ENCODE data around the gene ZNF430. TPM values are rescaled to one million over a fixed set of nuclear protein-coding genes. Genes with fewer than 3 reads are reported as not detected.

The ZNF430 gene
- total and polyA plus RNA-seq, 9 of the 15 experiments (the other 6 are each of a cell fraction or from before 2014, with no cell fraction given) = 4.7 to 15.4 (median 9.4) TPM

- TF ChIP-seq ZNF124 (CRISPR knock-in tag; IDR thresholded peaks at IDR 0.05) (no peak), ARID4B (CRISPR knock-in tag; IDR thresholded peaks at IDR 0.05) (peak; percentile 81), ZNF512 (tag; IDR thresholded peaks at IDR 0.05) (no peak), PTTG1 (tag; IDR thresholded peaks at IDR 0.05; ENCODE audit: low read depth) (no peak), ZNF12 (CRISPR knock-in tag; IDR thresholded peaks at IDR 0.05) (0 out of 2 replicates have a peak, but pooled peaks have one; percentile 36), RBM25 (IDR thresholded peaks at IDR 0.05; ENCODE audit: low read depth, low read length, severe bottlenecking) (peak; percentile 38), E2F4 (CRISPR knock-in tag; IDR thresholded peaks at IDR 0.05; ENCODE audit: low read depth) (peak; percentile 19; the same call in 1 of the 2 replicates), IFI16 (CRISPR knock-in tag; IDR thresholded peaks at IDR 0.05) (no peak), ARID3A (IDR thresholded peaks at IDR 0.05; ENCODE audit: borderline replicate concordance, low read depth, low read length) (no peak), ZNF445 (CRISPR knock-in tag; IDR thresholded peaks at IDR 0.05; ENCODE audit: low read depth) (no peak), MTA3 (IDR thresholded peaks at IDR 0.05; ENCODE audit: borderline replicate concordance) (peak; percentile 67; the same call in 1 of the 2 replicates), BHLHE40 (IDR thresholded peaks at IDR 0.05; ENCODE audit: low read length) (no peak)
- TF ChIP-seq, protein P1, sequence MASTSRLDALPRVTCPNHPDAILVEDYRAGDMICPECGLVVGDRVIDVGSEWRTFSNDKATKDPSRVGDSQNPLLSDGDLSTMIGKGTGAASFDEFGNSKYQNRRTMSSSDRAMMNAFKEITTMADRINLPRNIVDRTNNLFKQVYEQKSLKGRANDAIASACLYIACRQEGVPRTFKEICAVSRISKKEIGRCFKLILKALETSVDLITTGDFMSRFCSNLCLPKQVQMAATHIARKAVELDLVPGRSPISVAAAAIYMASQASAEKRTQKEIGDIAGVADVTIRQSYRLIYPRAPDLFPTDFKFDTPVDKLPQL (IDR thresholded peaks at IDR 0.05; ENCODE audit: extremely low read depth, insufficient read length) = peak; percentile 40
Observed at GRCh38 chr19:21082011-21082975, 61.8 kb downstream of the ZNF430 start, which contains the start of gene ZNF714 (continued).

All from K562 (cell line).